DND-41 (cell line): ENCODE data around the gene HPCAL1.

ENCODE experiments used
- ATAC-seq: fragments of 200-7000 bp; cut with Tn5 transposase; 3 replicates; pipeline ENCODE4 v1.9.1; 2021; ENCODE audit warnings: low read depth; ENCODE audit not compliant: insufficient read depth
- DNase-seq: peaks from one replicate; pipeline ENCODE4 v3.0.0-alpha.2; 2020
- H2AFZ ChIP-seq: 2 replicates; pipeline ENCODE4 v1.6.0; 2012; ENCODE audit warnings: low read depth, low read length
- H3K27ac ChIP-seq: 2 replicates; pipeline ENCODE4 v1.5.1; 2012; ENCODE audit warnings: low read length, inconsistent platforms
- H3K27me3 ChIP-seq: fragments of 200-600 bp; sonication (generic); 2 replicates; pipeline ENCODE4 v1.6.0; 2012; ENCODE audit warnings: low read length, mild to moderate bottlenecking, inconsistent platforms; ENCODE audit not compliant: insufficient read depth, poor library complexity
- H3K36me3 ChIP-seq: 2 replicates; pipeline ENCODE4 v1.5.1; 2012; ENCODE audit warnings: low read length, inconsistent platforms; ENCODE audit not compliant: insufficient read depth
- H3K4me1 ChIP-seq: 2 replicates; pipeline ENCODE4 v1.5.1; 2012; ENCODE audit warnings: mild to moderate bottlenecking, low read length; ENCODE audit not compliant: insufficient read depth
- H3K4me2 ChIP-seq: 2 replicates; pipeline ENCODE4 v1.6.0; 2012; ENCODE audit warnings: mild to moderate bottlenecking, moderate library complexity, low read length, inconsistent platforms; ENCODE audit not compliant: insufficient read depth
- H3K4me3 ChIP-seq, 2 experiments: fragments of 200-600 bp in 1 of 2; shearing (Covaris generic) in 1 of 2; 2 replicates each; pipeline ENCODE4 v1.5.1; 2012 to 2016; ENCODE audit warnings: inconsistent platforms in 2 of 2, low read length in 2 of 2, mild to moderate bottlenecking in 2 of 2, low read depth in 1 of 2, moderate library complexity in 1 of 2
- H3K79me2 ChIP-seq: 2 replicates; pipeline ENCODE4 v1.6.0; 2012; ENCODE audit warnings: low read length, inconsistent platforms; ENCODE audit not compliant: insufficient read depth
- H3K9ac ChIP-seq: 2 replicates; pipeline ENCODE4 v1.6.0; 2012; ENCODE audit warnings: low read depth, mild to moderate bottlenecking, inconsistent platforms, low read length, moderate library complexity
- H3K9me3 ChIP-seq: 2 replicates; pipeline ENCODE4 v1.5.1; 2012; ENCODE audit warnings: low read length, moderate library complexity, mild to moderate bottlenecking, inconsistent platforms; ENCODE audit not compliant: insufficient read depth, severe bottlenecking
- H4K20me1 ChIP-seq: 2 replicates; pipeline ENCODE4 v1.6.0; 2012; ENCODE audit warnings: low read length; ENCODE audit not compliant: insufficient read depth
- CTCF ChIP-seq: IDR thresholded peaks from 2 replicates; pipeline ENCODE4 v1.5.1; 2012; ENCODE audit warnings: borderline replicate concordance, low read length, moderate library complexity, mild to moderate bottlenecking; ENCODE audit not compliant: poor library complexity, severe bottlenecking; ENCODE audit errors: extremely low read depth
- EZH2 ChIP-seq: IDR thresholded peaks from 3 replicates; pipeline ENCODE4 v1.6.1; 2012; ENCODE audit warnings: borderline replicate concordance, low read depth, mild to moderate bottlenecking, moderate library complexity, low read length, inconsistent platforms; ENCODE audit not compliant: severe bottlenecking

The HPCAL1 gene

GRCh38 chr2:10257036-10257435 is 45.7 kb upstream of the HPCAL1 start:
- Histone ChIP-seq H3K79me2 (no peaks in the 10 kb centered on the region), H3K36me3 (no peaks in the 10 kb centered on the region), H2AFZ (no peak overlapping the region), H3K4me1 (no peaks in the 10 kb centered on the region), H3K9ac (no peak overlapping the region), H3K27ac (no peak overlapping the region), H3K4me2 (no peak overlapping the region), H3K27me3 (peaks cover 6% of the 10 kb centered on the region), H3K9me3 (no peaks in the 10 kb centered on the region), H3K4me3 (no peak overlapping the region), H4K20me1 (no peaks in the 10 kb centered on the region; the same call in 1 of the 2 replicates)
- TF ChIP-seq EZH2: no peak
- TF ChIP-seq CTCF: no peak
- no peak for ATAC-seq
- no peak for DNase-seq

GRCh38 chr2:10257500-10258147 is 45.1 kb upstream of the HPCAL1 start:
- no peaks in the 10 kb centered on the region for H3K9me3 ChIP-seq
- DNase-seq (no peak), ATAC-seq (no peak)
- no peaks in the 10 kb centered on the region for H3K4me1 ChIP-seq
- H3K79me2 ChIP-seq: no peaks in the 10 kb centered on the region
- no peak overlapping the region for H3K4me3 ChIP-seq
- H3K27ac ChIP-seq: no peak overlapping the region
- no peaks in the 10 kb centered on the region; the same call in 1 of the 2 replicates for H4K20me1 ChIP-seq
- H3K9ac ChIP-seq: no peak overlapping the region
- TF ChIP-seq EZH2 (no peak), CTCF (no peak)
- peaks cover 12% of the 10 kb centered on the region for H3K27me3 ChIP-seq
- H3K36me3 ChIP-seq: no peaks in the 10 kb centered on the region
- H2AFZ ChIP-seq: no peak overlapping the region
- no peak overlapping the region for H3K4me2 ChIP-seq

- DNase-seq (no peak), ATAC-seq (no peak)
- Histone ChIP-seq H3K27me3 (peaks cover 17% of the 10 kb centered on the region), H3K36me3 (no peaks in the 10 kb centered on the region), H3K4me3 (no peak overlapping the region), H3K4me2 (no peak overlapping the region), H3K27ac (no peak overlapping the region), H3K9me3 (no peaks in the 10 kb centered on the region), H3K9ac (no peak overlapping the region), H3K79me2 (no peaks in the 10 kb centered on the region), H4K20me1 (no peaks in the 10 kb centered on the region; the same call in 1 of the 2 replicates), H3K4me1 (no peaks in the 10 kb centered on the region), H2AFZ (no peak overlapping the region)
- TF ChIP-seq CTCF (no peak), EZH2 (no peak)
Observed at GRCh38 chr2:10258326-10258725, 44.4 kb upstream of the HPCAL1 start.

GRCh38 chr2:10258726-10259125 is 44.0 kb upstream of the HPCAL1 start:
- TF ChIP-seq EZH2 (no peak), CTCF (no peak)

More at GRCh38 chr2:10258726-10259125, 44.0 kb upstream of the HPCAL1 start:
- Histone ChIP-seq H3K9me3 (no peaks in the 10 kb centered on the region), H3K9ac (no peak overlapping the region), H3K27ac (no peak overlapping the region), H2AFZ (no peak overlapping the region), H4K20me1 (no peaks in the 10 kb centered on the region; the same call in 1 of the 2 replicates), H3K4me2 (no peak overlapping the region), H3K79me2 (no peaks in the 10 kb centered on the region), H3K27me3 (peaks cover 17% of the 10 kb centered on the region), H3K4me1 (no peaks in the 10 kb centered on the region), H3K36me3 (no peaks in the 10 kb centered on the region), H3K4me3 (no peak overlapping the region)
- ATAC-seq: no peak
- DNase-seq: no peak
